ENCODE measurements around the gene ERCC6L. TPM values are rescaled to one million over a fixed set of nuclear protein-coding genes. Genes with fewer than 3 reads are reported as not detected.

Gene ERCC6L
- total and polyA plus RNA-seq, 10 of the 15 experiments (the other 5 are each of a cell fraction or from before 2014, with no cell fraction given) = 4.7 to 13.1 (median 7.7) TPM

GRCh38 chrX:72272868-72273267, 34.0 kb upstream of the ERCC6L start:
- TF ChIP-seq BACH1 (IDR thresholded peaks at IDR 0.05; ENCODE audit: borderline replicate concordance) (no peak), ZBED1 (IDR thresholded peaks at IDR 0.05; ENCODE audit: borderline replicate concordance) (no peak), PAX8 (IDR thresholded peaks at IDR 0.05) (no peak)
- no peaks in the 10 kb centered on the region for H3K9me3 ChIP-seq (replicated peaks; ENCODE audit: control insufficient read depth, insufficient read depth, low read length)
- no peak overlapping the region for H2AFZ ChIP-seq (ENCODE audit: control insufficient read depth, low read depth, low read length)
- peak overlapping the region; percentile 68 for H3K4me2 ChIP-seq (ENCODE audit: control insufficient read depth, insufficient read depth)
- peak overlapping the region; percentile 24; the same call in 1 of the 2 replicates for H3K4me3 ChIP-seq
- CTCF ChIA-PET = no interaction called here
- H3K4me1 ChIP-seq (ENCODE audit: control insufficient read depth, insufficient read depth, low read length) = peaks cover 4% of the 10 kb centered on the region; the same call in 1 of the 2 replicates
- DNase-seq (ENCODE audit: low read depth, low spot score) (no peak), FAIRE-seq (no peak), ATAC-seq (peak; percentile 2; the same call in 1 of the 3 replicates)
- H4K20me1 ChIP-seq (ENCODE audit: control insufficient read depth, insufficient read depth) = peaks cover 3% of the 10 kb centered on the region; the same call in 1 of the 2 replicates
- H3K79me2 ChIP-seq (ENCODE audit: control insufficient read depth, insufficient read depth, low read length) = peaks cover 44% of the 10 kb centered on the region
- H3K27me3 ChIP-seq (replicated peaks in 1 of 2; ENCODE audit: control insufficient read depth in 2 of 2, insufficient read depth in 2 of 2, low read length in 1 of 2) = no peaks in the 10 kb centered on the region
- no peak overlapping the region for H3K9ac ChIP-seq (ENCODE audit: control insufficient read depth, insufficient read depth, low read length)
- RAD21 ChIA-PET (ENCODE audit: unreplicated experiment) = no interaction called here
- BruUV-seq (replicated peaks) = no TSS peak
- 77% methylated on average over 3 of the region's 3 CpGs for WGBS (ENCODE audit: insufficient coverage, insufficient replicate concordance, low lambda C conversion rate, missing lambda C conversion rate)
- intact Hi-C loops (cut with micrococcal nuclease; ENCODE audit: unreplicated experiment) (no loop called here), in situ Hi-C loops (cut with MboI) (loop anchor here (10.0 kb wide), 1 partner anchor 1582 kb away; the partner anchor contains the start of gene XIST)
- POLR2A ChIA-PET = no interaction called here
- H3K36me3 ChIP-seq (ENCODE audit: control insufficient read depth in 2 of 2, insufficient read depth in 2 of 2, low read length in 1 of 2) = peaks cover 24 to 64% of the 10 kb centered on the region in 2 experiments
- no peak overlapping the region for H3K27ac ChIP-seq (ENCODE audit: control insufficient read depth, insufficient read depth)
- SMC1A ChIA-PET (ENCODE audit: uncharacterized antibody, unreplicated experiment) = no interaction called here

GRCh38 chrX:72271812-72272211, 33.0 kb upstream of the ERCC6L start:
- H3K27ac ChIP-seq (ENCODE audit: control insufficient read depth, insufficient read depth) = no peak overlapping the region
- no peaks in the 10 kb centered on the region for H3K9me3 ChIP-seq (replicated peaks; ENCODE audit: control insufficient read depth, insufficient read depth, low read length)
- ChIA-PET RAD21 (ENCODE audit: unreplicated experiment) (no interaction called here), SMC1A (ENCODE audit: uncharacterized antibody, unreplicated experiment) (no interaction called here), POLR2A (no interaction called here), CTCF (no interaction called here)
- ATAC-seq (no peak), FAIRE-seq (no peak), DNase-seq (ENCODE audit: low read depth, low spot score) (no peak)
- no TSS peak for BruUV-seq (replicated peaks)
- peaks cover 24 to 69% of the 10 kb centered on the region in 2 experiments for H3K36me3 ChIP-seq (ENCODE audit: control insufficient read depth in 2 of 2, insufficient read depth in 2 of 2, low read length in 1 of 2)
- peaks cover 3% of the 10 kb centered on the region; the same call in 1 of the 2 replicates for H4K20me1 ChIP-seq (ENCODE audit: control insufficient read depth, insufficient read depth)
- H3K27me3 ChIP-seq (replicated peaks in 1 of 2; ENCODE audit: control insufficient read depth in 2 of 2, insufficient read depth in 2 of 2, low read length in 1 of 2) = no peaks in the 10 kb centered on the region
- no peak overlapping the region for H3K4me2 ChIP-seq (ENCODE audit: control insufficient read depth, insufficient read depth)
- in situ Hi-C loops (cut with MboI) = loop anchor here (10.0 kb wide), 1 partner anchor 1583 kb away; the partner anchor contains the start of gene XIST
- 71% methylated on average over 3 of the region's 3 CpGs for WGBS (ENCODE audit: insufficient coverage, insufficient replicate concordance, low lambda C conversion rate, missing lambda C conversion rate)
- no peak overlapping the region for H3K4me3 ChIP-seq
- intact Hi-C loops (cut with micrococcal nuclease; ENCODE audit: unreplicated experiment) = no loop called here
- no peak overlapping the region for H3K9ac ChIP-seq (ENCODE audit: control insufficient read depth, insufficient read depth, low read length)
- peaks cover 4% of the 10 kb centered on the region; the same call in 1 of the 2 replicates for H3K4me1 ChIP-seq (ENCODE audit: control insufficient read depth, insufficient read depth, low read length)
- no peak overlapping the region for H2AFZ ChIP-seq (ENCODE audit: control insufficient read depth, low read depth, low read length)
- H3K79me2 ChIP-seq (ENCODE audit: control insufficient read depth, insufficient read depth, low read length) = peaks cover 41% of the 10 kb centered on the region
- no peak for TF ChIP-seq CEBPB (IDR thresholded peaks at IDR 0.05; ENCODE audit: borderline replicate concordance in 1 of 2, low read depth in 2 of 2, low read length in 2 of 2)
- TF ChIP-seq E4F1 (IDR thresholded peaks at IDR 0.05; ENCODE audit: borderline replicate concordance, partially characterized antibody) = no peak
- no peak for TF ChIP-seq RAD51 (IDR thresholded peaks at IDR 0.05)
- no peak for TF ChIP-seq POLR2A (IDR thresholded peaks at IDR 0.05; ENCODE audit: low read depth, low read length)
- TF ChIP-seq ZNF592 (IDR thresholded peaks at IDR 0.05) = no peak
- no peak for TF ChIP-seq TBL1XR1 (IDR thresholded peaks at IDR 0.05; ENCODE audit: low read depth, low read length)
- no peak for TF ChIP-seq PAX8 (IDR thresholded peaks at IDR 0.05)
- TF ChIP-seq SREBF1 (IDR thresholded peaks at IDR 0.05; ENCODE audit: low read length) = no peak
- no peak for TF ChIP-seq EED (IDR thresholded peaks at IDR 0.05; ENCODE audit: low read depth)
- no peak for TF ChIP-seq IKZF2 (IDR thresholded peaks at IDR 0.05)
- TF ChIP-seq CBX3 (IDR thresholded peaks at IDR 0.05; ENCODE audit: borderline replicate concordance, low read depth) = no peak
